GM18505 (cell line): ENCODE measurements around the gene OCA2.

ENCODE experiments used
- ATAC-seq: cut with Tn5 transposase; IDR thresholded peaks from one replicate; pipeline ENCODE4 v1.9.1; 2021; ENCODE audit not compliant: unreplicated experiment
- POLR2A ChIP-seq: IDR thresholded peaks from 4 replicates; pipeline ENCODE4 v1.6.1; 2011; ENCODE audit warnings: borderline replicate concordance; ENCODE audit not compliant: insufficient read depth, insufficient read length; ENCODE audit errors: extremely low read depth

OCA2 gene

DNA sequence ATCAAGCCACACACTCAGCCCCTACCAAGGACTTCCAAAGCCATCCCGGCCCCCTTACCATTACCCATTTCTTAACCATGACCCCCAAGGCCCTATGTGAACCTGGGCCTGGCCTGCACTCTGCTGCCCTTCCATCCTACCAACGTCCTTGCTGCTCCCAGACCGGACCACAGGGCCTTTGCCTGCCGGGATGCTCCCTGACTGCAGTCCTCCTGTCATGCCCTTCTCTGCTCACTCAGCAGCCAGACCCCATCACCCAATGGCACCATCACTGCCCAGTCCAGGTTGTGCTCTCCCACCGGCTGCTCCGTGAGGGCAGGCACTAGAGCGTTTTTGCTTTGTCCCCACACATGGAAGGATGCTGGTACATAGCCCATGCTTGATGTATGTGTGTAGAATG, 73.7 kb downstream of the OCA2 start:
- no peak for ATAC-seq
- TF ChIP-seq POLR2A: no peak

DNA sequence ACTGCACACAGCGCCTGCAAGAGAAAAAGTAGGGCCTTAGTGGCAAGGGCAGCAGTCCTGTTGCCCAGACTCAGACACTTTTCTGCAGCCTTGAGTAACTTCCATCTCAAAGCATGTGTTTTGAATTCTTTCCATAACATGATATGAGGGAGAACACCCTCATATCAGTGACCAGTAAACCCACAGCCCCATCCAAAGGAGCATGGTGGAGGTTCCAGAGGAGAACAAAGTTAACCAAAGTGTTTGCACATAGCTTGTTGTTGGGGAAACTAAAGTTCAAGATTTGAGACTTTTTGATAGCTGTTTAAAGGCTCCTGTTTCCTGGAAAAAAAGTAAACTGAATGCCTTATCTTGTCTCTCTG, 74.2 kb downstream of the OCA2 start:
- ATAC-seq: no peak
- TF ChIP-seq POLR2A: no peak

DNA sequence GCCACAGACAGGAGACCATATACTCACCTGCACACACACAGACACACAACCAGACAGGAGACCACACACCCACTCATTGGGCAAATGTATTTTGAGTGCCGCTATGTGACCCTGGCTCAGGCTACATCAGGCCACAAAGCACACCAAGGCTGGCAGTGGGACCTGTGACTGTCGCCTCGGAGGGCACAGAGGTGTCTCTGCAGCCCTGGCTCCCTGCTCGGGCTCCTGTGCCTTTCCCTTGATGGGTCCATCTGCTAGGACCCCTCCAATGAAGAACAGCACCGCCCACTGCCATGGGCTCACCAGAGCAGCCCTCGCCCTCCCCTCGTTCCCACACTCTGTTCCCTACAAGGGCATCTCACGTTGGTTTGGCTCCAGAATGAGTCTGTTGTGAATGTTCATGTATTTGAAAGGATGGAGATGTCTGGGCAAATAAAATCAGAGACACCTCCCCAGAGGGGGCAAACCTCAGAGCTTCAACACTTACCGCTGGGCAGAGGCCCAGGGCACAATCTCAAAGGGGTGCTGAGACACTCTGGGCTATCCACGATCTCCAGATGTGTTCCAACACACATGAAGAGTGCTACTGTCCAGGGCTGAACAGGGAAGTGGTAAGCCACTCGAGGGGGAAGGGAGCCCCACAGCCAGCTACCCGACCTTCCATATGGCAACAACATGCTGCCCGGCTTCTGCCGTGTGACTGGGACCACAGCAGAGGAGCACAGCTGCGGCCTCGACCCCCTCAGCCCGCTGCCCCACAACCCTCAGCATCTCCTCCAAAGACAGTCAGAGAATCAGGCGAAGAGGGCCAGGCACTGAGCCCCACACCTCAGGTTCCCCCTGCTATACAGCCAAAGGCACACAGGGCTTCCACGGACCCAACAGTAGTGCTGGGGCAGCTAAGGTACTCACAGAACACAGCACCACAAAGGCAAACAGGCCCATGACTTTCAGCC, 74.9 kb downstream of the OCA2 start:
- no peak for TF ChIP-seq POLR2A
- ATAC-seq: no peak

DNA sequence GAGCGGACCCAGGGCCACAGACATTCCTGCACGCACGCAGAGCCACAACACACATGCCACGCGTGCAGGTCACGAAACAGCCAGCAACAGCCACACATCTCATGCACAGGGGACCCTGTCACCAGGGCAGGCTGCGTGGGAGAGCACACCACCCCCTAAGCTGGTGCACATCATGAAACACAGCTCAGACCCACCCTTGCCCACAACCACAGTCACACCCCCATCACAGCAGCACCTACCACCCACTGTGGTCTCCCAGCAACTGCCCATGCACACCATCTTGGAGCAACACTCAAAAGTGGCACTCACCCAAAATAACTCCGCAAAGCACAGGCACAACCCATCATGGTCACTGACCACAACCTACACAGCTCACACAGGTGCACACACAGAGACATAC, 75.7 kb downstream of the OCA2 start:
- ATAC-seq: no peak
- TF ChIP-seq POLR2A: no peak

DNA sequence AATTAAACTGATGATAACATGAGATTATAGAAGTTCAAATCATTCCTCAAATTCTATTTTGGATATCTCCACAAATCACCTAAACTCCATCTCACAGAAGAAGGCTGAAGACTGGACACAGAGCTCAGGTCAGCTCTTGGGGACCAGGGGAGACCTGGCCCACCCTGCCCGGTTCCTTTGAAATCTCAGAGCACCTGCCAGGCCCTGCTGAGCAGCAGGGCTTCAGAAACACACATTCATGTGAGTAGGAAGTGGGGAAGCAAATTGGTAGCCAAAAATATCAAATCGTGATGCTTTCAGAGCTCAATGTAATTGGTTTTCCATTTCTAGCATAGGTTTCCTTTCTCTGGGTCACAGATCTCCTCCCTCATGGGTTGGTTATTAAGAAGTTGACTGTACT, 76.2 kb downstream of the OCA2 start:
- TF ChIP-seq POLR2A: no peak
- no peak for ATAC-seq

DNA sequence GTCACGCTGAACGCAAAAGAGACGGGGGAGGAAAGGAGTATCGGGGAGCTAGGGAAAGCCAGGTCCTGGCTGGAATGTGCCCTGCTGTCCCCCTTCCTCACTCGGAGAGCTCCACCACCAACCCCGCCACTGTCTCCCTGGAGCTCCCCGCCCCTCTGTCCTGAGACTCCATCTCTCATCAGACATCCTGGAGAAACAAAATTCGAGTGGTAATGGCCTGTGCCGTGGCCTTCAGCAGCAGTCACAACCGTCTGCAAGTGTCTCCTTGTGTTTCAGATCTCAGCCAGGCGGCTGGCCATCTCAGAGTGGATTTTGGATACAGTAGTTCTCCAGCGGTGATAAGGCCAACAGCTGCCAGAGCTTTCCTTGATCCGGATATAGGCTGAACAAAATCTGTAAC, 76.9 kb downstream of the OCA2 start:
- no peak for TF ChIP-seq POLR2A
- no peak for ATAC-seq

DNA sequence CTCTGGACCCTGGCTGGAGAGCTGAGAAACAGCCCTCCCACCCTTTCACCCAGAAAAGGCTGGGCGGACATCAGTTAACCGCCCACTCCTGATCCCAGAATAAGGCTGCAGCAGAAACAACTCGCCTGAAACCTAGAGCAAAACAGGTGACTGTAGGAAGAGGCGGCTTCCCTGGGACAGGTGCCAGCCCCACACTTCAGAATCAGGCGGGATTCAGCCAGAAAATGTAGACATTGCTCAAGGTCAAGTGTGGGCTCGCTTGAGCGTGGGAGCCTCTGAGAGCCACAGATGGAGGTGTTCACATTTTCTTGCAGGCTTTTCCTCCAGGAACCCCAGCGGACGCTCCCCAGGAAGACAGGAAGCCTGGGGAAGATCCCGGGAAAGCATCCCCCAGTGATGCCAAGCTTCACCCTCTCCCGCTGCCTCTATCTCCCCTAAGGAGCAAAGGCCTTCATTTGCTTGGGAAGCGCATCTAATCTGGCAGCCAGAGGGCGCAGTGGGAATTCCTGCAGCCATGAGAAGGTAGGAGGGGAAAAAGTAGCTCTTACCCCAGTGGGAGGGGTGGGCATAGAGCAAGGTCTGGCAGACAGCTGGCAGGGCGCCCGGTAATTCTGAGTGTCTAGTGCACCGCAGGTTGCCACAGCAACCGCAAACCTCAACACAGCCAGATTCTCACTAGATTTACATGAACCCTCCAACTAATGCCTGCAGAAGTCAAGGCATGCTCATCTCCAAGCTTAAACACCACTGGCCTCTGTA, 77.7 kb downstream of the OCA2 start:
- no peak for TF ChIP-seq POLR2A
- ATAC-seq: no peak

DNA sequence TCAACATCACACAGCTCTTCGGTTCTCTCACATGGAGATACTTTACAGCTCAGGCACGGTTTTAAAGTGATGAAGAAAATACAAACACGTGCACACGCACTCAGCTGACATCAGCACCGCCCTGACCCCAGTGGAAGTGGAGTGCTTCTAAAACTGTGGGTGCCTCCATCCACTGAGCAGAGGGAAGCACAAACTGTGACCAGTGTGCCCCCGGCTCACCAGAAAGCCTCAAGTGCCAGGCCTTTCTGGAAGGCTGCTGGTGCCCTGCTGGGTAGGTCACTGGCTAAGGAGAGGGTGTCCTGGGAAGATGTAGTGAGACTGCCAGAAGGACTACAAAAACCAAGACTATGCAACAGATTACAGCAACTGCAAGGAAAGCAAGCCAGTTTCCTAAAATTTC, 78.5 kb downstream of the OCA2 start:
- no peak for TF ChIP-seq POLR2A
- ATAC-seq: no peak

DNA sequence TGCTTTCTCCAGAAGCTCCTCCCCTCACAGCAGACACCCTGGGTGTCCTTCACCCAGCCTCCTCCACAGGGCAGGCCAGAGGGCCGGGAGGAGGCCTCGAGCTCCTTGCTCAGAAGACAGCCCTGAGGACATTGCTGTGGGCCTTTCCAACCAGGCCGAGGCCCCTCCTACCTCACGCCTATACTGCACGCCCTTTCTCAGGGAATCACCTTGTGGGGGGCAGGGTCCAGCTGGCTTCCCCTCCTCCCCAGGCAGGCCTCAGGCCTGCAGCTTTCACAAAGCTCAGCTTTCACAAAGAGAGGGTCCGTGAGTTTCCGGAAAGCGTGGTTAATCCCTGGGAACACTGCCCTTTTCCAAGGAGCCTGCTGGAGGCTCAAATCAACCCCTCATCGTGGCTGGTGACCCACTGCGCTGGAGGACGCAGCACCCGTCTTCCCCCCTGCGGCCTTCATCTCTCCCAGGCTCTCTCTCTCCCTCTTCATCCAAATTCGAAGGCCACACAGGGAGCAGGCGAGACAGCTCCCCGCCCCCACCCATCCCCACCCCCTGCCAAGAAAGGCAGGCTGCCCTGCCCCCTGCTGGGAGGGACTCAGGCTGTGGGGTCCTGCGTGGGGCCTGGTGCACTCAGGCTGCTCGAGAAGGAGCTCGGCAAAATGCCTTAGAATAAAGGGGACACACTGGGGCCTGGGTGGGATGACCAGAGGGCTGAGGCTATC, 79.4 kb downstream of the OCA2 start:
- no peak for ATAC-seq
- TF ChIP-seq POLR2A: no peak

DNA sequence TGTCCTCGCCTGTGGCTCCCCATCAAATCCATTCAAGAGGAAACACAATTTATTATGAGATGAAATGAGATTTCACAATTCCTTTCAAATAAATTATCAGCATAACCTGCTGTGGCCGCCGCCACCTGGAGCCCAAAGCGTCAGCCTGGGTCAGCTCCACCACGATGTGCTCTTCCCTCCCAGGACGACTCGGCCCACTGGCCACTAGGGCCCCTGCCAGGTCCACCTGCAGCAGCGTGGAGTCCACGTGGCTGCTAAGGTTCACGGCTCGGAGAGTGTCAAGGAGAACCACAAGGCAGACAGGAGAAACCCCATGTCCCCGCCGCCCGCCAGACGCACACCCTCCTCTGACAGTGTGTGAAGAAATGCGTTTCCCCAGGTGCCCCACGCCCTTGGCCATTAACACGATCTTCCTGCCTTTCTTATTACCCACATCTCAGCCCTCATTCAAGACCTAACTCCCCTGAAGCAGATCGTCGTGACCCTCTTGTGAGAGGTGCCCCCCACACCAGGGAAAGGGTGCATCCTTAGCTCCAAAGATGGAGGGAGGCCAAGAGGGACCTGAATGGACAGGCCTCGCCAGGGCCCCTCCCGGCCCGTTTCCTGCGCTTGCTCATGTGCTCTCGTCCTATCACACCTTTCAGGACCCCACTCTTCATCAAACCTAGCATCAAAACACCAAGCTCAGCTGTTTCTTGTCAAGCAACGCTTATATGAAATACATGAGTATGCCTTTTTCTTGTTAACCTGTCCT, 80.6 kb downstream of the OCA2 start:
- no peak for TF ChIP-seq POLR2A
- no peak for ATAC-seq

DNA sequence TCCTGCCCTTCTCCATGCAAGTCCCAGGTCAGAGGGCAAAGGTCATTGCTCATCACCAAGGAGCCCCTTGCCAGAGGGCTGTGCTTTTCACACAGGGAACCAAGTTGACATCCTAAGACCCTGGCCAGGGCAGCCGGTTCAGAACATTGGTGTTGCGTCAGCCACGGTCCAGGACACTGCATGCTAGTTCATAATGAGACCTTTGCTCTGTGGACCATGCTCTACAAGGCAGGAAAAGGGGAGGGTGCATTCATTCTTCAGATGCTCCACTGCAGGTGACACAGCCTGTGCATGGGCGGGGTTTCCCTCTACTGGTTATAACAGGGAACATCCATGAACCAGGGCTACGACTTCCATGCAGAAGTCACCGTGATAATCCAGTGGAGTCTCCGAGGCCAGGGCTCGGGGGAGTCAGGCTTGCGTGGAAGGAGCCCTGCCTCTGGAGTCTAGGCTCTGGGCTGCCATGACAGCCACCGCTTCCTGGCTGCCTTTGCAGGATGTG, 81.6 kb downstream of the OCA2 start:
- ATAC-seq: no peak
- no peak for TF ChIP-seq POLR2A

DNA sequence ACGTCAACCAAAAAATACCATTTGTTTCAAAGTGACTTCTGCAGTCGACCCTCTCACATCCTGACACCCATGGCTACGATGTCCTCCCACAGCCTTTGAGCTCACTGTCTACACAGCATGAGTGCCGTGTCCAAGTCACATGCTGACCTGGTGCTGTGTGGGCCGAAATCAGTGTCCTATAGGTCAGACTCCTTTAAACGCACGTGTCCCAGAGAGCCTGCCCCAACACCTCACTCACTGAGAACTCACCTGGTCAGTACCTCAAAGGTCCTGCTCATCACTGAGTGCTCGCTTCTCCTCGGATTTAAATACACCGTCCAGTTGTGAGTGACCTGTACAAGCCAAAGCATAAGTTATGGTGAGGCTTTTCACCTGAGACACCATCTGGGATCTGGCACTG, 83.3 kb downstream of the OCA2 start:
- no peak for ATAC-seq
- no peak for TF ChIP-seq POLR2A

DNA sequence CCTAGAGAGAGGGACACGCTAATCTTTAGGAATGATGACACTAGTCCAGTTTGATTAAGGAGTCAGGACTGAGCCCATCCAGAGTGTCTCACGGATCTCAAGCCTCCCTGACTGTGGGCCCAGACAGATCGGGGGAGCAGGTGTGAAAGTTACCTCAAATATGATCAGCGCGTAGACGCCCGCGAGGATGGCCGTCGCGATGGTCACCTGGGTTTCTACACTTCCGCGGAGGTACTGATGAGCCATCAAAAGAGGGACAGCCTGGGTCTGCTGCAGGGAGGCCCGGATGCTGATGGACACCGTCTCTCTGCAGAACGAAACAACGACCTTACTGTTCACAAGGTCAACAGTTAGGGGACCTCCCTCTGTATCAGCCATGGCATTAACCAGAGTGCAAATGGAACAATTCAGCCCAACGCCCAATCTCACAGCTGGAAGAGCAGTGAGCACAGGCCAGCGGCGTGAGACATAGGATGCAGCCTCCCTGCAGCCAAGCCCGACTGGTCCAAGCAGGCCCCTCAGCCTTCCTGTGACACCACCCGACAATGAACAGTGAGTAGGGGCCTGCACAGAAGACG, 84.4 kb downstream of the OCA2 start:
- no peak for TF ChIP-seq POLR2A
- ATAC-seq: no peak

DNA sequence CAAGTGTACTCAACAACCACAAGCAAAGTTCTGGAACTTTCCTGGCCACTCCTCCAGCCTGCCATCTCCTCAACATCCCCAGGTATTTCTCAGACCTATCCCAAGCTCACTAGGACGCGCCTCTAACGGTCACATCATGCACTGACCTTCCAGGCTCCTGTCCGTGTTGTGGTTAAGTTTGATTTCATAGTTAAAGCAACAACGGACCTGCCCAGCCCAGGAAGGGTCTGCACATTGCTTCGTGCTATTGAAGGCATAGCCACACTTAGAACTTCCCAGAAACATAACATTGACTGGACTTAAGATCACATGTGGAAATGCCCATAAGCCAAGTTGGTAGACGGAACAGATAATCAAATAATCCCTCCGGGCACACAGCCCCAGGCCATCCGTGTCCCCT, 85.1 kb downstream of the OCA2 start:
- TF ChIP-seq POLR2A: no peak
- no peak for ATAC-seq
